Activated naive CD4-positive, alpha-beta T cell treated with anti-CD3 and anti-CD28 coated beads, Interleukin-2, amount 50 U/mL, for 16 hours (primary cell): Measurements from ENCODE around the gene PADI3.

ENCODE experiments used
- DNase-seq: peaks from one replicate; pipeline ENCODE4 v3.0.0-alpha.2; 2020

The PADI3 gene

DNA sequence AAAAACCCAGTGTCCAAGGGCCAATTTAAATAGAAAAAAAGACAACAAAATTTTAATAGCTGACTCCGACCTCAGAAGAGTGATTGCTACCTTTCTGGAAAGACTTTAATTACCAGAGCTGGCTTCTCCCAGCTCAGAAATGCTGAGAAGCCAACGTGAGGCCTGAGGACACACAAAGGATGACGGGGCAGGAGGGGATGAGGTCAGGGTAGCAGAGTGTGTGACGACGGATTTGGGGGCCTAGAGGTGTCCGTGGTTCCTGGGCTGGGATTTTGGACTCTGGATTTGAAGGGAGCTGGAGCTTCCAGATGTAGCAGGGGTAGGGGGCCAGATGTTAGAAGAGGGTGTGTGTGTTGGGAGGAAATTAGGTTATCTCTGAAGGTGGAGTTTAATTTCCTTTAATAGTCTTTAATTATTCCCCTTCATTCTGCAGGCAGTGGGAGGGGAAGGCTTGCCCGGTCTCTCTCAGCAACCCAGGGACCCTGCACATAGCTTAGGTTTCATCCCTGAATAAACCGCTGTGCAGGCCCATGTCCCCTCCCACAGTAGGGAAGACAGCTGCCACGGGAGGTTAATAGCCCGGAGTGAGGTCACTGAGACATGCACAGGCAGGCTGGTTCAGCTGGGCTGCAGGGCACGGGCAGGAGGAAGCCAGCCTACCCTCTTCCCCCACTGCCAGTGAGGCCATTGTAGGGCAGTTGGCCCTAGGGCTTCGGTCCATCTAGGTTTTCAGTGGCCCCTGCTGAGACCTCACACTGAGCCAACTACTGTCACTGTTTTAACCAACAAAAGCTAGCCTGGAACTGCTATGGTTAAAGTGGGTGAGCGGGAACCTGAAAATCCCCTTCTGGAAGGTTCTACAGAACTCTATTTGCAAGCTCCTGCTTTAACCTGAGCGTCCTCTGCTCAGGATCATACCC is 3.8 kb upstream of the PADI3 start:
- DNase-seq, result no peak

DNA sequence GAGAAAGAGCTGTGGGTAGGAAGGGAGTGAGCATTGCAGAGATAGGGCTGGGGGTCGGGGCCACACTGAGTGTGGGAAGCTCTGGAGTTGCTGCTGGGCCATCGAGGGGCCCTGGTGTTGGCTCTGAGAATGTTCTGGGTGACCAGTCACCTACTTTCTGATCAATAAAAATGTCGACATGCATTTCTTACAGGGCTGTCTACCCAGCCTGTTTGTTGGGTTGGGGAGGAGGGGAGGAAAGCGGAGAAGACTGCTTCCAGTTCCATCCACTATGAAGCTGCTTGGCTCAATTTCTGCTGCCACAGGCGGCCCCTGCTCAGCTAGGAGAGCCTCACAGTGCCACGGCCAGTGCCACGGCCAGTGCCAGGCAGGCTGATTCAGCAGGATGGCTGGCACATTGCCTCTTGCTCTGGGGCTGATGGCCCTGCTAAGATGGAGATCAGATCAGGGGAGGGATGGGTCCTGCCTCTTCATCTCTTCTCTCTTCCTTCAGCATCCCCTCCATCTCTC is 3.0 kb upstream of the PADI3 start:
- DNase-seq, result no peak

DNA sequence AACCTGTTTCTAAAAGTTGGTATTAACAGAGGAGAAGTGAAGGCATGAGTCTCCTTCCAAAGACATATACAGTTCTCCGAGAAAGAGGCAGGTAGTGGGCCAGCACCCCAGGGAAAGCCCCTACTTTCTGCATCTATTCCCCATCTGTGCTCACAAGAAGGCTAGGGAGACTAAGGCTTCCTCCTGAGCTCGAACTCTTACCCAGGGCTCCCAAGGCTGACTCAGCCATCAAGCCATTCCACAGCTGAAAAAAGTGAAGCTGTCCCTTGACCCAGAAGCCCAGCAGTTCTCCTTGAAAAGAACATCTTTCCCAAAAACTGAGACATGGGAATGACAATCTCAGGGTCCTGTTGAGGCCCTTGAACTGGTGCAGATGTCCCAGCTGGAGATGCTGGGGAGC is 1.9 kb upstream of the PADI3 start:
- no peak for DNase-seq

DNA sequence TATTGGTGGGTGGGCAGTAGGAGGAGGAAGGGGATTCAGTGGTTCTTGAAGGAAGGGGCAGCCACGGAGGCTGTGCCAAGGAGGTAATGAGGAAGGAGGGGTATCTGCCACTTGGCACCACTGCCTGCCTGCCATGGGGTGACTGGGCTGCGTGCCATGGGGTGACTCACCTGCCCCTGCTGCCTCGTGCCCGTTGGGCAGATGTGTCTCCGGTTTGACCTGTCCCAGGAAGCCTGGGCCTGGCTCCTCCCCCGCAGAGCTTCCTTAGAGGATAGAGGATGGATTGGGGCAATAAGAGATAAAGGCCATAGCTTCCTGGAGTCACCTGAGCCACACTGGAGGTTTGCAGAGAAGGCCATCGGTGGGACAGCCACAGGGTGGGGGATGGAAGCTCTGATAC is 1.7 kb downstream of the PADI3 start:
- DNase-seq, result no peak

DNA sequence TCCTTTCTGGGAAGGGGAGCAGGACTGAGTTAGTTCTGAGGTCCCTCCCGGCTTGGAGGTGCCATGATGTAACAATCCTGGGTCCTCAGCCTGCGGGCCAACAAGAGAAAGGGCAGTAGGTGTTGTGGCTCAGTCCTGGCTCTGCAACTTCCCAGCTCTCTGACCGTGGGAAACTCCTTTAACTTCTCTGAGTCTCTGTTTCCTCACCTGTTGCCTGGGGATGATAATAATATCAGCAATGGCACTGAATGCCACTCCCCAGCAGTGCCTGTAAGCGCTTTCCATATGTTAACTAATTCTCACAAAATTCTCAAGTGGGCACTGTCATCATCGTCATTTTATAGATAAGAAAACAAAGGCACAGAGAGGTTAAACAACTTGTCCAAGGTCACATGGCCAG is 2.3 kb downstream of the PADI3 start:
- no peak for DNase-seq

DNA sequence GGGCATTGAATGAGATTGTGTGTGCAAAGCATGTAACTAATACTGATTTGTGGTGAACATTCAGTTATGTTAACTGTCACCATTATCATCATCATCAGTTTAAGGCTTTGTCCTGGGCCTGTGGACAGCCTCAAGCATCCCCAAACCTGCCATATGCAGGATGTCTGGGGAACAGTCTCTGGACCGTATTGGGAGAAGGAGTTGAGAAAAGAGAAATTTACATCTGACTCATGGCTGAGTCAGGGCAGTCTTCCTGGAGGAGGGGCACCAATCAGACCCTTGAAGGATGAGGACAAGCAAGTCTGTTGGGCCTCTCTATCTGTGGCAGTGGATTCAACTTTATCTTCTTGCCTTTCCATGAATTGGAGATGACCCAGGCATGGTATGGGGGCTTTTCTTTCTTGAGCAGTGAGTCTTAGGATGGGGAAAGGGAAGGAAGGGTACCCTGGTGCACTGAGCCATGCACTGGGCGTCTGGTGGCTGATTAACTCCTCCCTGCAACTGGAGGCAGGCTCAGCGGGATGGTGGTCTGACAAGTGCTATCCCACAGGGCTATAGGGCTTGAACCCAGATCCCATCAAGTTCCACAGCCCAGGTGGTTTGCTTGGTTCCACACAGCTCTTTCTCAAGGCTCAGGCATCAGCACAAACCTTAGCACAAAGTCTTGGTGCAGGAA is 2.9 kb downstream of the PADI3 start:
- no peak for DNase-seq

DNA sequence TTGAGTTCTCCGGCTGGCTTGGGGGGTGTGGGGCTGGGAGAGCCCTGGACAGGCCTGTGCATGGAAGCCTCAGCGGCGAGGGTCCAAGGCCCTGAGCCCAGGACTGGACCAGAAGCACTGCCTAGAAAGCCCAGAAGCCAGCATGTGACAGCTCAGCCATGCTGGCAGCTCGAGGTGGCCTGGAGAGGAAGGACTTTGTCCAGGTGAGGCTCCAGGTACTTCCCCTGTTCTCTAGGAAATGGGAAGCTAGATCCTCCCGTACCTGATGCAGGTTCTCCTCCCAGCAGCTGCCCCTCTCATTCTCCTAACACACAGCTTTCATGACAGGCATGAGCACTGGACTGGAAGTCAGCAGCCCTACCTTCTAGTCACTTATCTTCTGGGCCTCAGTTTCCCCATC is 6.4 kb downstream of the PADI3 start:
- no peak for DNase-seq

DNA sequence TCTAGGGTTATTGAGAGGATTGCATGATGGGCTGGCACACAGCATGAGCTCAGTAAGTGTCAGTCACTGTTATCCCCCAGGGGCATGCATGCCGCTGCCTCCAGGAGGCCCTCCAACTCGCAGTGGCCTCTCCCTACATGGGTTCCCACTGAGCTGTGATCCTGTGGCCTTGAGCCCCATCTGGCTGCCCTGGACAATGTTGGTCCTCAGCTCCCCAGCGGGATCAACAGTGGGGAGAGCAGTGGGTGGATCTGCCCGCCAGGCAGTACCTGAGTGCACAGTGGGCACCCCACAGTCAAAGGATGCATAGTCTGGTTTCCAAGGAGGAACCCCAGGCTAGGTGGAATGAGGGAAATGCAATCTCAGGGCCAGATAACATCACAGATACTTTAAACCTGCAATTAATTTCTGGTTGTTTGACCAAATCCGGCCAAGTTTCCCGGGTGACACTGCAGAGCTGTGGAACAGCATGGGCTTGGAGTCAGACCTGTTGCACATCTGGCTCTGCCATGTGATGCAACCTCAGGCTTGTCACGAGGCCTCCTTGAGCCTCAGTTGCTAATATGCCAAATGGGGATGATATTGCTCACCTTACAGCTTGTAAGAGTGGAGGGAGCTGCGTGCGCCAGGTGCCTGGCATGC is 9.3 kb downstream of the PADI3 start:
- DNase-seq, result no peak

DNA sequence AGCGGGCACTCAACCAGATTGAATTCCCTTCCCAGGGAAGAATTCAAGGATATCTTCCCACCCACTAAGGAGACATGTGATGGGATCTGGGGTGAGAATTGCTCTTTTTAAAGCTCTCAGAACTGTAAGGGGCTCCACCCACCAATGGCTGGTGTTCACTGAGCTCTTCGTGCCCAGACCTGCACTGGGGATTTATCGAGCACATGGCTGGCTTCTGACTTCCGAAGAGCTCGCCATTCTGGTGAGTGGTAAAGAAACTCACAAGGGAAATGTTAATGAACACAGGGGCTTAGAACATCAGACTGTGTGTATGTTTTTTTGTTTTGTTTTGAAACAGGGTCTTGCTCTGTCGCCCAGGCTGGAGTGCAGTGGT is 9.8 kb downstream of the PADI3 start:
- DNase-seq, result no peak

DNA sequence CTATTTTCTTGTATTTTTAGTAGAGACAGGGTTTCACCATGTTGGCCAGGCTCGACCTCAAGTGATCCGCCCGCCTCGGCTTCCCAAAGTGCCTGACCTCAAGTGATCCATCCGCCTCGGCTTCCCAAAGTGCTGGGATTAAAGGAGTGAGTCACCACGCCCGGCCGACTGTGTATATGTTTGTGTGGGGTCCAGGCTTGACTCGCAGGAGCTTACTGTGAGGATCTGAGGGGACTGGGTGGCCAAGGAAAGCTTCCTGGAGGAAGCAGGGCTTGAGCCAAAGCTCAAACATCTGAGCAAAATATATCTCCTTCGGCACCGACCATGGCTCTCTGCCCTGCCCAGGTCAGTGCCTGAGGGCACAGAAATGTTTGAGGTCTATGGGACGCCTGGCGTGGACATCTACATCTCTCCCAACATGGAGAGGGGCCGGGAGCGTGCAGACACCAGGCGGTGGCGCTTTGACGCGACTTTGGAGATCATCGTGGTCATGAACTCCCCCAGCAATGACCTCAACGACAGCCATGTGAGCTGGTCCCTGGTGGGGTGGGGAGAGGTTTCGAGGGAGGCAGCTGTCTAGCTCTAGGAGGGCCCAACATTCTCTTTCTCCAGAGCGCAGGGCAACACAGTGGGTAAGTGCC is 10.5 kb downstream of the PADI3 start:
- DNase-seq, result no peak

DNA sequence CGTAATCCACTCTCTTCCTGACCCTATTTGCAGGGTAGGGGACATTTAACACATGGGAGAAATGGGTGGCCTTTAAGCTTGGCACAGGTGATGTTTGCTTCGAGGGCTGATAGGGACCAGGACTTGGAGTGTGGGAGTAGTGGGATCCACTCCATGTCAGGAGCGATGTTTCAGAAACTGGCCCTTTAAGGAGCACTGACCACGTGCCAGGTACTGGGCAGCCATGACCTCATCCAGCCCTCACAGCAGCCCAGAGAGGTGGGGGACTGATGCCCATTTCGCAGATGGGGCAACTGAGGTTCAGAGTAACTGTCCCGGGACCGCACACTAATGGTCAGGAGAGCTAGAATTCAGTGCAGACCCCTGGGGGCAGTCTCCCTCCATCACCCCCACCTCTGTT is 11.4 kb downstream of the PADI3 start:
- no peak for DNase-seq

DNA sequence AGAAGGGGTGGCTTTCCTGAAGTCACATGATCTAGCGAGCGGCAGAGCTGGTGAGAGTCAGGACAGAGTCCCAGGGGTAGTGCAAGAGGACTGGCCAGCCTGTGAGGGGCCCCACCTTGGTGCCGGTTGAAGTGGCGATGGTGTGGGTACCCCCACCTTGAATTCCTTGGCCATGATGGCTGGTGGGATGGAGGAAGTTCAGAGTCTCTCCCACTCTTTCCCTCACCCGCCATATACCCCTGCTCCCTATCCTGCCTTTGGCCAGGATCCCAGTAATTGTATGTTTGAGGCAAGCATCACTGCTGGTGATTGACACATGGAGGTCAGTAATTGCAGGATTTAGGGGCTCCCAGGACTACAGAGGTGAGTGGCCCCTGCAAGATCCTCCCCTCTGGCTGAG is 11.8 kb downstream of the PADI3 start:
- no peak for DNase-seq

DNA sequence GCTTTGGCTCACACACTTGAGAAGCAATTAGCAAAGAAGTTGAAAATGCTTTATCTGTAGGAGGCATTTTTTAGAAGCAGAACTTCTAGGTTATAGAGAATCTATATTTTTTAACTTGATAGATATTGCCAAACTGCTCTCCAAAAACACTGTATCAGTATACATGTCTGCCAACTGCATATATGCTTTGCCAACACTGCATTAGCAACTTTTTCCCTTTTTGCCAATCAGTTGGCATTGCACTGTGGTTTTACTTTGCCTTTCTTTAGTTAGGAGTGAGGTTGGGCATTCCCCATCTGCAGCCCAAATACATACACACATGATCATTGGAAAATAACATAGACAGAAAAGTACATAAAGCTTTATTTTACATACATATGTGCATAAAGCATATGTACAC is 15.0 kb downstream of the PADI3 start:
- DNase-seq, result no peak

DNA sequence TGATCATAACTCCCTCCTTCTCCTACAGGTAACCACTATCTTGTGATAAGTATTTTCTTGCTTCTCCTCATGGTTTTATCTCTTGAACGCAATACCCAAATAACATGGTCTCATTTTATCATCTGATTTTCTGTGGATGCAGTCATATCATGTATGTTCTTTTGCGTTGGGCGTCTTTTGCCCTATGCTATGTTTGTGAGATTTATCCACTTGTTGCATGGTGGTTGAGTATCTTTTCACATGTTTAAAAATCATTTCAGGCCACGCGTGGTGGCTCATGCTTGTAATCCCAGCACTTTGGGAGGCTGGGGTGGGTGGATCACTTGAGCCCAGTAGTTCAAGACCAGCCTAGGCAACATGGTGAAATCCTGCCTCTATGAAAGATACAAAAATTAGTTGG is 15.6 kb downstream of the PADI3 start:
- DNase-seq, result no peak

DNA sequence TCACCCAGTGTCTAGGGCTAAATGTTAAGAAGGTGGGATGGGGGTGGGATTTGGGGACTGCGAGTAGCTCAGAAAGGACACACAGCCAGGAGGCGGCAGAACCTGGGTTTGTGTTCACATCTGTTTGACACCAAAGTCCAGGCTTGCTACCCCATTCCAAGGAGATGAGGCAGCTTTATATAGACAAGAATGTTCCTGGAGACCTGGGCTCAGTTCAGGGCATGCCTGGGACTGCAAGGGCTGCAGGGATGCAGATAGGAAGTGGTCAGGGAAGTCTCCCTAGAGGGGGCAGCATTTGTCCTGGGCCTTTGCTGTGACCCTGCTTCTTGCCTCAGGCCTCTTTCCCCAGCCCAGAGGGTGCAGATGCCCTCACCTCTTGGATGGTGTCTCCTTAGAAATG is 16.3 kb downstream of the PADI3 start:
- DNase-seq, result no peak

DNA sequence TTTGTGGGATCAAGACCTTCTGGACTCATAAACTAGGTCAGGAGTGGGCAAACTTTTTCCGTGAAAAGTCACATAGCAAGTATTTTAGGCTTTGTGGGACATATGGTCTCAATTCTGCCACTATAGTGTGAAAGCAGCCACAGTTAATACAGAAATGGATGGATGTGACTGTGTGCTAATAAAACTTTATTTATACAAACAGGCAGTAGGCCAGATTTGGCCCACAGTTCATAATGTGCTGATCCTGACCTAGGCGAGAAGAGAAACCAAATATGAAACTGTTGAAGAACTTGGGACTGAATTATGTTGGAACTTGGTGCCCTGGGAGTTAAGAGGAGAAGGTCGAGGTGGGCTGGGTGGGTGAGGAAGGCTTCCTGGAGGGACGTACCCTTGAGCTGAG is 17.1 kb downstream of the PADI3 start:
- DNase-seq, result no peak

DNA sequence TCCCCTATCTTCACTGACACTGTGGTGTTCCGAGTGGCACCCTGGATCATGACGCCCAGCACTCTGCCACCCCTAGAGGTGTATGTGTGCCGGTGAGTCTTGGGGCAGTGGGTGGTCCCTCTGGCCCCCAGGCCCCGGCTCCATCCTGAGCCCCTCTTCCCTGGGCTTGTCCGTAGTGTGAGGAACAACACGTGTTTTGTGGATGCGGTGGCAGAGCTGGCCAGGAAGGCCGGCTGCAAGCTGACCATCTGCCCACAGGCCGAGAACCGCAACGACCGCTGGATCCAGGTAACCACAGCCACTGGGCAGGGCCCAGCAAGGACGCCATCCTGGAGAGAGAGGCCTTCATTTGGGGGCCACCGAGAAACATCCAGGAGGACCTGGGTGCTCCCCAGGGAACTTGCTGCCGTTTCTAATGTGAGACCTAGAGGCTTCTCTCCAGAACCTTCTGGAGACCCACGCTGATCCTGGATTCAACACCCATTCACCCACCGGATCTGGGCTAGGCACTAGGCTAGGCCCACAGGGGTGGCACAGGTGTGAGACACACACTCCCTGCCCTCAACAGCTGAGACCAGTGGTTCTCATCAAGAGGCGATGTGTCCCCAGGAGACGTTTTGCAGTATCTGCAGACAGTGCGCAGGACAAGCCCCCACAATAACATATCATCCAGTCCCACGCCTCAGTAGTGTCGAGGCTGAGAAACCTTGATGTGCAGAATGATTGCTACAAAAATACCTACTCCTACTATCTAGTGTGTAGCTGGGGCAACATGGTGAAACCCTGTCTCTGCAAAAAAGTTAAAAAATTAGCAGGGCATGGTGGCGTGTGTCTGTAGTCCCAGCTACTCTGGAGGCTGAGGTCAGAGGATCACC is 22.2 kb downstream of the PADI3 start:
- DNase-seq, result no peak

DNA sequence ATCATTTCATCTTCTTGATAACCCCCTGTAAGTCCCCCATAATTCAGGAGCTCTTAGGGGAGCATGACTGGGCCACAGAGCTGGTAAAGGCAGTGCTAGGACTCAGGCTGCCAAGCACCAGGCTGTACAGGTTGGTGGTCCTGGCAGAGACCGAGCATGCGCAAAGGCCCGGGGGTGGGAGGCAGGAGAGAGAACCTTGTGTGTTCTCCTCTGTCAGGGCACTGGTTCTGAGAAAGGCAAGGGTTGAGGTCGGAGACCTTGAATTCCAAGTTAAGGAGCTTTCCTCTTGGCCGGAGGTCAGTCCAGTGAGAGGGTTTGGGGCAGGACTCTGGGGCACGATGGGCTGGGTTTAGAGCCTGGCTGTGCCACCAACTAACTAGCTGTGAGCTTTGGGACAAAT is 23.2 kb downstream of the PADI3 start:
- no peak for DNase-seq

DNA sequence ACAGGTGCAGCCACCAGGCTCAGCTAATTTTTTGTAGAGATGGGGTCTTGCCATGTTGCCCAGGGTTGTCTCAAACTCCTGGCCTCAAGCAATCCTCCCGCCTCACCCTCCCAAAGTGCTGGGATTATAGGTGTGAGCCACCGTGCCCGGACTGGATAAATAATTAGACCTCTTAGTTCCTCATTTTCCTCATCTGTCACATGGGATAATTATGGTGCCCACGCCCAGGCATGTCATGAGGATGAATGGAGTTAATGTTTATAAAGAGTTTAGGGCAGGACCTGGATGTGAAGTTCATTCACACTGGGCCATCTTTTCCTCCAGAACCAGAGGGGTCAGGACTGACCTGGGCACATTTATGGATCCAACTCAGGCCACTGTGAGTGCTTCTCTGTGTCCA is 23.7 kb downstream of the PADI3 start:
- no peak for DNase-seq

DNA sequence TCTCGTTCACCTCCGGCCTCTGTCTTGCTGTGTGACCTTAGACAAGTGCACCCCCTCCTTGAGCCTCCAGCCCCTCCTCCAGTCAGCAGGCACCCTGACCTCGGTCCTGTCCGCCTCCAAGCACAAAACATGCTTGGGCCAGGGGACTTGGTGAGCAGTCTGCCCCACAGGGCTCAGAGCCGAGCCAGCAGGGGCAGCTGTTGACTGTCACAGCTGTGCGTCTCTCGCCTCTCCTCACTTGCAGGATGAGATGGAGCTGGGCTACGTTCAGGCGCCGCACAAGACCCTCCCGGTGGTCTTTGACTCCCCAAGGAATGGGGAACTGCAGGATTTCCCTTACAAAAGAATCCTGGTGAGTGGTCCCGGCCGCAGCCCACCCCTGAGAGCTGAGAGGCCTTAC is 24.2 kb downstream of the PADI3 start:
- DNase-seq, result no peak

DNA sequence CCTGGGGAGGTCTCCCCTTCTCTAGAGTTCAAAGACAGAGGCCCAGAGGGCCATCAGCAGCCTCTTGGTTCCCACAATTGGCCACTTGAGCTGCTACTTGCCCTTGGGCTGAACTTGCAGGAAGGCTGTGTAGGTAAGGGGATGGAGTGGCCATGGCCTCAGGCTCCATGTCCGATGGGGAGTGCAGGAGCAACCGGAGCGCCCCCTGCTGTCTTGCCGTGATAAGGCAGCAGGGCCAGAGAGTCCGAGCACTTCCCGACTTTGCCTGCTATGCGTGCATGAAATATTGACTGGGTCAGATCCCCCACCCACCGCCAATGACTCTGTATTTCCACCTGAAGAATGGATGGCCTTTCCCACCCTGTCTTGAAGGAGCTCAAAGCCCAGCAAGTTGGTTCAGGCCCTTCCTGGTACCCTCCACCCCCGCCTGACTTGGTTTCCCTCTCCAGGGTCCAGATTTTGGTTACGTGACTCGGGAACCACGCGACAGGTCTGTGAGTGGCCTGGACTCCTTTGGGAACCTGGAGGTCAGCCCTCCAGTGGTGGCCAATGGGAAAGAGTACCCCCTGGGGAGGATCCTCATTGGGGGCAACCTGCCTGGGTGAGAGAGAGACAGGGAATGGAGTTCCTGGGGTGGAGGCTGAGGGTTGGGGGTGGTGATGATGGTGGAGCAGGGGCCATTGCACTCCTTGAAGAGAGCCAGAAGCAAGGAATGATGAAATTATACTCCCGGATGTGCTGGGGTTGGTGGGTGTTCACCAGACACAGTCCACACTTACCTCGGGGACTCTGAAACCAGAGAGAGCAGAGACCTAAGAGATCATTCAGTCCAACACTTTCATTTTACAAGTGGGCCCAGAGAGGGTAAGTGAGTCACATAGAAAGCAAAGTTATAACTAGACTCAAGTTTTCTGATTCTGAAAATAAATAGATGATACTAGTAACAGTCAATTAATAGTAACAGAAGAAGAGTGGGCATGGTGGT is 25.6 kb downstream of the PADI3 start:
- no peak for DNase-seq
